Endothelial cell of umbilical vein (primary cell): ENCODE results near the gene SLC16A7. TPM values are rescaled to one million over a fixed set of nuclear protein-coding genes. Genes with fewer than 3 reads are reported as not detected.

Experiments
- BruUV-seq: library from RNA; stranded (reverse); fragments of 400-500 nt; replicated peaks from 2 replicates; lab custom pipeline; 2021; lab: Mats Ljungman, UMichigan
- CTCF ChIA-PET: fragments of 300-600, 350-600 bp; sonication (Branson Sonifier 250); formaldehyde crosslinking; loops from one replicate; lab custom pipeline; 2021; ENCODE audit warnings: antibody characterized with exemption, inconsistent platforms; lab: Charles Lee
- POLR2A ChIA-PET: fragments of 300-600, 350-600 bp; sonication (Branson Sonifier 250); formaldehyde crosslinking; loops from one replicate; lab custom pipeline; 2021; ENCODE audit warnings: antibody characterized with exemption, inconsistent platforms; lab: Charles Lee
- DNase-seq: peaks from one replicate; pipeline ENCODE4 v3.0.0-alpha.2; 2011; ENCODE audit warnings: low read depth, low spot score
- FAIRE-seq: peaks from 2 replicates; lab custom pipeline; 2011; peaks lifted over from hg19 to GRCh38; lab: Jason Lieb, UNC
- H2AFZ ChIP-seq: 2 replicates; pipeline ENCODE4 v1.6.0; 2012; ENCODE audit warnings: low read depth, low read length, control low read depth, inconsistent platforms
- H3K27ac ChIP-seq: 2 replicates; pipeline ENCODE4 v1.5.1; 2011; ENCODE audit warnings: low read depth, mild to moderate bottlenecking, control low read depth, low read length, moderate library complexity; ENCODE audit not compliant: insufficient read depth
- H3K27me3 ChIP-seq, 2 experiments: 2 replicates each; pipeline versions ENCODE4 v1.6.0 to v1.6.1; 2011; ENCODE audit warnings: low read length in 2 of 2, mixed read lengths in 1 of 2; ENCODE audit not compliant: control insufficient read depth in 2 of 2, insufficient read depth in 2 of 2
- H3K36me3 ChIP-seq, 2 experiments: 2 replicates in 1 of 2; 3 replicates in 1 of 2; pipeline ENCODE4 v1.5.1; 2011; ENCODE audit warnings: low read length in 2 of 2, mild to moderate bottlenecking in 1 of 2, moderate library complexity in 1 of 2; ENCODE audit not compliant: control insufficient read depth in 2 of 2, insufficient read depth in 2 of 2; ENCODE audit errors: extremely low read depth in 1 of 2
- H3K4me1 ChIP-seq: 3 replicates; pipeline ENCODE4 v1.5.1; 2011; ENCODE audit warnings: mild to moderate bottlenecking, low read length; ENCODE audit not compliant: control insufficient read depth, insufficient read depth; ENCODE audit errors: extremely low read depth
- H3K4me2 ChIP-seq: 2 replicates; pipeline ENCODE4 v1.6.1; 2011; ENCODE audit warnings: low read length, control low read depth, mixed read lengths; ENCODE audit not compliant: insufficient read depth
- H3K4me3 ChIP-seq, 3 experiments: fragments of 200-600 bp in 1 of 3; sonication (generic), shearing (Covaris generic) in 1 of 3; replicated peaks in 1 of 3; 2 replicates each; pipeline ENCODE4 v1.5.1; 2011 to 2016; ENCODE audit warnings: control low read depth in 3 of 3, low read length in 3 of 3, mild to moderate bottlenecking in 2 of 3, inconsistent platforms in 1 of 3, low read depth in 1 of 3, moderate library complexity in 1 of 3; ENCODE audit not compliant: insufficient read depth in 1 of 3
- H3K79me2 ChIP-seq: 2 replicates; pipeline ENCODE4 v1.6.0; 2012; ENCODE audit warnings: low read length, inconsistent platforms; ENCODE audit not compliant: control insufficient read depth, insufficient read depth
- H3K9ac ChIP-seq: replicated peaks from 2 replicates; pipeline ENCODE3; 2011; ENCODE audit warnings: low read length, control low read depth; ENCODE audit not compliant: insufficient read depth; ENCODE audit errors: extremely low read depth
- H3K9me1 ChIP-seq: replicated peaks from 3 replicates; pipeline ENCODE4 v1.6.0; 2011; ENCODE audit warnings: mild to moderate bottlenecking, low read length; ENCODE audit not compliant: control insufficient read depth, insufficient read depth; ENCODE audit errors: extremely low read depth
- H3K9me3 ChIP-seq: replicated peaks from 2 replicates; pipeline ENCODE4 v1.5.1; 2012; ENCODE audit warnings: low read length, inconsistent platforms; ENCODE audit not compliant: control insufficient read depth, insufficient read depth
- H4K20me1 ChIP-seq: replicated peaks from 2 replicates; pipeline ENCODE3; 2011; ENCODE audit warnings: mild to moderate bottlenecking, low read length; ENCODE audit not compliant: control insufficient read depth, insufficient read depth; ENCODE audit errors: extremely low read depth
- EZH2 ChIP-seq: IDR thresholded peaks from 2 replicates; pipeline ENCODE4 v1.6.1; 2012; ENCODE audit warnings: borderline replicate concordance, low read depth, mild to moderate bottlenecking, moderate library complexity, low read length, inconsistent platforms; ENCODE audit not compliant: severe bottlenecking
- FOS ChIP-seq: IDR thresholded peaks from 2 replicates; pipeline ENCODE4 v1.6.1; 2011; ENCODE audit warnings: mild to moderate bottlenecking, low read length, moderate library complexity, borderline replicate concordance; ENCODE audit not compliant: insufficient read depth
- GATA2 ChIP-seq: IDR thresholded peaks from 2 replicates; pipeline ENCODE4 v1.7.0; 2011; ENCODE audit warnings: low read depth, mild to moderate bottlenecking, moderate library complexity, mixed read lengths, low read length; ENCODE audit not compliant: insufficient read length, insufficient read depth
- JUN ChIP-seq: IDR thresholded peaks from 2 replicates; pipeline ENCODE4 v1.6.1; 2011; ENCODE audit warnings: borderline replicate concordance, low read depth; ENCODE audit not compliant: insufficient read length, insufficient read depth
- MYC ChIP-seq: IDR thresholded peaks from one replicate; pipeline ENCODE4 v1.6.1; 2011; ENCODE audit warnings: mild to moderate bottlenecking, low read depth, low read length
- POLR2A ChIP-seq: IDR thresholded peaks from 2 replicates; pipeline ENCODE4 v1.6.1; 2012; ENCODE audit warnings: low read depth, mild to moderate bottlenecking, control low read depth, low read length
- POLR2AphosphoS5 ChIP-seq: IDR thresholded peaks from 2 replicates; pipeline ENCODE4 v1.6.1; 2012; ENCODE audit warnings: low read depth, mild to moderate bottlenecking, control low read depth, low read length, moderate library complexity; ENCODE audit not compliant: insufficient read depth
- dilution Hi-C: fragments of 300-500 bp; cut with MboI; formaldehyde crosslinking; loops from one replicate; pipeline ENCODE4 v1.15.0; 2019; ENCODE audit warnings: low sequenced_read_pairs; ENCODE audit not compliant: extremely low pct_ligation_motif_present
- intact Hi-C: fragments of 100-400 bp; cut with micrococcal nuclease; formaldehyde crosslinking; loops from one replicate; pipeline ENCODE4 v1.10.0; 2022
- polyA plus RNA-seq, 4 experiments: library from polyadenylated mRNA; depleted of rRNA in 3 of 4; stranded (reverse) in 3 of 4; unstranded in 1 of 4; fragments of >200 nt; gene quantifications; 2 replicates each; pipeline versions ENCODE4 v1.2.1 to v1.2.3, GENCODE V29; 2011 to 2012; ENCODE audit warnings: missing spikeins in 1 of 4
- total RNA-seq: library from RNA; stranded (reverse); gene quantifications from 2 replicates; pipeline ENCODE4 v1.2.3, GENCODE V29; 2021
- TF ChIP-seq, protein P1 (sequence below), 2 donors: IDR thresholded peaks; 1 replicate in 1 of 2; 2 replicates in 1 of 2; pipeline ENCODE4 v1.5.1; 2011; ENCODE audit warnings: low read length in 2 of 2, mild to moderate bottlenecking in 2 of 2, moderate library complexity in 2 of 2, control low read depth in 1 of 2, inconsistent platforms in 1 of 2, low read depth in 1 of 2; ENCODE audit not compliant: insufficient read depth in 1 of 2; ENCODE audit errors: extremely low read depth in 1 of 2
- TF ChIP-seq, protein P2 (sequence below): IDR thresholded peaks from 2 replicates; pipeline ENCODE4 v1.6.1; 2011; ENCODE audit not compliant: insufficient read depth, insufficient read length

SLC16A7 gene
- total and polyA plus RNA-seq, 2 donors (not counting 3 experiments of a cell fraction or from before 2014, with no cell fraction given): 2.9 to 8.9 TPM

DNA sequence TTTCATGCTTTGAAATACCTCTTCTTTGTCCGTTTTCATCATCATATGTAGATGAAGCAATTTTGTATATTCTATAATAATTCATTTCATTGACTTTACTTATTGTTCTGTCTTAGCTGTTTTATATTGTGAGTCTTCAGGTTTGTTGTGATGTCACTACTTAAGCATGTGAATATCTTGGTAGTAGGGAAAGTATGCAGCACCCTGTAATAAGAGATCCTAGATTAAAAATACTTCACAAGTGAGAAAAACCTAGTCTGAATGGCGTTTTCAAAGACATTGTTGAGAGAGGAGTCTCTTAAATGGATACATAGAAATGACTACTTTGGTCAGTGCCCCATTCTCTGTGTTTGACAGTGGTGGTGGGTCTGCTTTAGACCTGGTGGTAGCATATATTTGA, 61.4 kb downstream of the SLC16A7 start:
- Histone ChIP-seq H4K20me1 (no peaks in the 10 kb centered on the region), H2AFZ (no peak overlapping the region), H3K4me3 (no peak overlapping the region), H3K79me2 (no peaks in the 10 kb centered on the region), H3K4me2 (no peak overlapping the region), H3K4me1 (no peaks in the 10 kb centered on the region), H3K9ac (no peak overlapping the region), H3K27me3 (no peaks in the 10 kb centered on the region), H3K9me3 (no peaks in the 10 kb centered on the region), H3K27ac (no peak overlapping the region), H3K36me3 (peaks cover 0 to 2% of the 10 kb centered on the region in 2 experiments), H3K9me1 (no peaks in the 10 kb centered on the region)
- ChIA-PET CTCF (no interaction called here), POLR2A (no interaction called here)
- TF ChIP-seq, protein P1, sequence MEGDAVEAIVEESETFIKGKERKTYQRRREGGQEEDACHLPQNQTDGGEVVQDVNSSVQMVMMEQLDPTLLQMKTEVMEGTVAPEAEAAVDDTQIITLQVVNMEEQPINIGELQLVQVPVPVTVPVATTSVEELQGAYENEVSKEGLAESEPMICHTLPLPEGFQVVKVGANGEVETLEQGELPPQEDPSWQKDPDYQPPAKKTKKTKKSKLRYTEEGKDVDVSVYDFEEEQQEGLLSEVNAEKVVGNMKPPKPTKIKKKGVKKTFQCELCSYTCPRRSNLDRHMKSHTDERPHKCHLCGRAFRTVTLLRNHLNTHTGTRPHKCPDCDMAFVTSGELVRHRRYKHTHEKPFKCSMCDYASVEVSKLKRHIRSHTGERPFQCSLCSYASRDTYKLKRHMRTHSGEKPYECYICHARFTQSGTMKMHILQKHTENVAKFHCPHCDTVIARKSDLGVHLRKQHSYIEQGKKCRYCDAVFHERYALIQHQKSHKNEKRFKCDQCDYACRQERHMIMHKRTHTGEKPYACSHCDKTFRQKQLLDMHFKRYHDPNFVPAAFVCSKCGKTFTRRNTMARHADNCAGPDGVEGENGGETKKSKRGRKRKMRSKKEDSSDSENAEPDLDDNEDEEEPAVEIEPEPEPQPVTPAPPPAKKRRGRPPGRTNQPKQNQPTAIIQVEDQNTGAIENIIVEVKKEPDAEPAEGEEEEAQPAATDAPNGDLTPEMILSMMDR (IDR thresholded peaks at IDR 0.05; ENCODE audit: extremely low read depth in 1 of 2, insufficient read depth in 1 of 2, low read depth in 1 of 2, low read length in 2 of 2): no peak
- TF ChIP-seq JUN (no peak), POLR2A (no peak), POLR2AphosphoS5 (no peak), FOS (no peak), EZH2 (no peak), MYC (no peak), GATA2 (no peak)
- TF ChIP-seq, protein P2, sequence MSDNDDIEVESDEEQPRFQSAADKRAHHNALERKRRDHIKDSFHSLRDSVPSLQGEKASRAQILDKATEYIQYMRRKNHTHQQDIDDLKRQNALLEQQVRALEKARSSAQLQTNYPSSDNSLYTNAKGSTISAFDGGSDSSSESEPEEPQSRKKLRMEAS: no peak
- DNase-seq (no peak), FAIRE-seq (no peak)
- intact Hi-C loops (no loop called here), dilution Hi-C loops (no loop called here)
- no TSS peak for BruUV-seq
